A673 (cell line): ENCODE data around the gene EML3. TPM values are rescaled to one million over a fixed set of nuclear protein-coding genes. Genes with fewer than 3 reads are reported as not detected.

Experiments used
- BruUV-seq: library from RNA; stranded (reverse); fragments of 400-500 nt; replicated peaks from 2 replicates; lab custom pipeline; 2021; lab: Mats Ljungman, UMichigan
- CTCF ChIA-PET: fragments of 300-600 bp; sonication (Branson Sonifier 250); formaldehyde crosslinking; loops from one replicate; lab custom pipeline; 2022; ENCODE audit warnings: antibody characterized with exemption; lab: Charles Lee
- POLR2A ChIA-PET: fragments of 300-600 bp; sonication (Branson Sonifier 250); formaldehyde crosslinking; loops from one replicate; lab custom pipeline; 2022; ENCODE audit warnings: antibody characterized with exemption; ENCODE audit not compliant: low non-redundant PET; lab: Charles Lee
- DNase-seq: peaks from one replicate; pipeline ENCODE4 v3.0.0-alpha.2; 2015; ENCODE audit warnings: low spot score
- H3K27ac ChIP-seq: fragments of 200-600 bp; sonication (generic); 2 replicates; pipeline ENCODE4 v1.5.1; 2016; ENCODE audit warnings: mixed run types, low read depth, mild to moderate bottlenecking, mixed read lengths, antibody characterized with exemption, low read length; ENCODE audit not compliant: poor library complexity, severe bottlenecking
- H3K27me3 ChIP-seq: fragments of 200-600 bp; sonication (generic); replicated peaks from 2 replicates; pipeline ENCODE4 v1.6.1; 2017; ENCODE audit warnings: mixed run types, low read depth, mild to moderate bottlenecking, mixed read lengths, antibody characterized with exemption, low read length; ENCODE audit not compliant: insufficient read depth, poor library complexity
- H3K36me3 ChIP-seq: fragments of 200-600 bp; sonication (generic); 2 replicates; pipeline ENCODE4 v1.6.1; 2016; ENCODE audit warnings: mixed run types, mild to moderate bottlenecking, mixed read lengths, antibody characterized with exemption, low read length; ENCODE audit not compliant: insufficient read depth, poor library complexity, severe bottlenecking
- H3K4me1 ChIP-seq: fragments of 200-600 bp; sonication (generic); 2 replicates; pipeline ENCODE4 v1.6.1; 2017; ENCODE audit warnings: mixed run types, mild to moderate bottlenecking, mixed read lengths, antibody characterized with exemption, low read length; ENCODE audit not compliant: insufficient read depth, poor library complexity, severe bottlenecking
- H3K4me3 ChIP-seq: fragments of 200-600 bp; sonication (generic); 2 replicates; pipeline ENCODE4 v1.5.1; 2016; ENCODE audit warnings: low read depth, mixed run types, mild to moderate bottlenecking, mixed read lengths, low read length; ENCODE audit not compliant: poor library complexity, severe bottlenecking
- H3K9me3 ChIP-seq: fragments of 200-600 bp; sonication (generic); 2 replicates; pipeline ENCODE4 v1.6.1; 2016; ENCODE audit warnings: mixed run types, low read depth, mild to moderate bottlenecking, mixed read lengths, antibody characterized with exemption, low read length; ENCODE audit not compliant: poor library complexity, severe bottlenecking
- CTCF ChIP-seq: fragments of 300-800, 200-600 bp; sonication (generic); conservative IDR thresholded peaks from 2 replicates; pipeline ENCODE4 v1.5.1; 2017; ENCODE audit warnings: low read depth, mild to moderate bottlenecking, antibody characterized with exemption, low read length, moderate library complexity, mixed read lengths
- EZH2 ChIP-seq: fragments of 200-600 bp; sonication (generic); IDR thresholded peaks from 2 replicates; pipeline ENCODE4 v1.6.1; 2017; ENCODE audit warnings: borderline replicate concordance, low read depth, mild to moderate bottlenecking, mixed read lengths, antibody characterized with exemption, low read length; ENCODE audit not compliant: poor library complexity, severe bottlenecking
- intact Hi-C: fragments of 100-400 bp; cut with micrococcal nuclease; formaldehyde crosslinking; loops from one replicate; pipeline ENCODE4 v1.10.0; 2022; ENCODE audit not compliant: unreplicated experiment
- total RNA-seq: library from RNA; stranded (reverse); gene quantifications from 2 replicates; pipeline ENCODE4 v1.2.3, GENCODE V29; 2021

Gene EML3
- total RNA-seq, 1 experiment from 2014 or later, result 21.3 TPM

- intact Hi-C loops, result no loop called here
Observed at GRCh38 chr11:62645671-62645945, 33.0 kb upstream of the EML3 start.

GRCh38 chr11:62644220-62644619, 31.6 kb upstream of the EML3 start:
- no peak overlapping the region for H3K4me3 ChIP-seq
- intact Hi-C loops, result no loop called here
- TF ChIP-seq CTCF (no peak), EZH2 (no peak)
- no peaks in the 10 kb centered on the region for H3K9me3 ChIP-seq
- no peaks in the 10 kb centered on the region for H3K27me3 ChIP-seq
- H3K36me3 ChIP-seq, result peaks cover 43% of the 10 kb centered on the region
- H3K4me1 ChIP-seq, result peaks cover 8% of the 10 kb centered on the region
- ChIA-PET POLR2A (no interaction called here), CTCF (no interaction called here)
- no TSS peak for BruUV-seq
- no peak for DNase-seq
- no peak overlapping the region for H3K27ac ChIP-seq

More at GRCh38 chr11:62645671-62645945, 33.0 kb upstream of the EML3 start:
- H3K4me3 ChIP-seq, result peak overlapping the region; percentile 96
- H3K27me3 ChIP-seq, result no peaks in the 10 kb centered on the region
- no peak for TF ChIP-seq CTCF
- TF ChIP-seq EZH2, result no peak
- TSS peak; percentile 48 for BruUV-seq
- ChIA-PET POLR2A (no interaction called here), CTCF (no interaction called here)
- DNase-seq, result peak; percentile 33
- no peaks in the 10 kb centered on the region for H3K9me3 ChIP-seq
- peaks cover 8% of the 10 kb centered on the region for H3K4me1 ChIP-seq
- H3K36me3 ChIP-seq, result peaks cover 47% of the 10 kb centered on the region
- peak overlapping the region; percentile 97 for H3K27ac ChIP-seq

- Histone ChIP-seq H3K4me1 (no peaks in the 10 kb centered on the region), H3K27ac (no peak overlapping the region), H3K9me3 (no peaks in the 10 kb centered on the region), H3K36me3 (peaks cover 99% of the 10 kb centered on the region), H3K27me3 (no peaks in the 10 kb centered on the region), H3K4me3 (no peak overlapping the region)
- intact Hi-C loops, result no loop called here
- DNase-seq, result no peak
- CTCF ChIA-PET, result no interaction called here
- POLR2A ChIA-PET, result no interaction called here
- no peak for TF ChIP-seq CTCF
- no peak for TF ChIP-seq EZH2
- no TSS peak for BruUV-seq
Observed at GRCh38 chr11:62632492-62632891, 19.9 kb upstream of the EML3 start.
